SK-N-SH (cell line): ENCODE data around the gene SETBP1. TPM values are rescaled to one million over a fixed set of nuclear protein-coding genes. Genes with fewer than 3 reads are reported as not detected.

ENCODE experiments used
- CTCF ChIA-PET: fragments of 300-600, 350-600 bp; formaldehyde crosslinking; extraction: SDS; loops from one replicate; lab custom pipeline; 2021; lab: Yijun Ruan, JAX
- POLR2A ChIA-PET: fragments of 350-600 bp; sonication (Branson Sonifier 250); formaldehyde crosslinking; extraction: SDS; loops from one replicate; lab custom pipeline; 2020; ENCODE audit warnings: antibody characterized with exemption, inconsistent platforms; lab: Yijun Ruan, JAX
- DNase-seq: peaks from one replicate; pipeline ENCODE4 v3.0.0; 2012
- H2AFZ ChIP-seq: fragments of 200-600 bp; sonication (generic); 2 replicates; pipeline ENCODE4 v1.8.1; 2016; ENCODE audit warnings: antibody characterized with exemption, mild to moderate bottlenecking, low read depth
- H3F3A ChIP-seq: fragments of 200-600 bp; sonication (generic); replicated peaks from 2 replicates; pipeline ENCODE3; 2016; ENCODE audit warnings: antibody characterized with exemption, mild to moderate bottlenecking; ENCODE audit not compliant: insufficient read depth
- H3K27ac ChIP-seq, 2 experiments: fragments of 200-500 bp in 1 of 2; fragments of 200-600 bp in 1 of 2; sonication (Bioruptor generic) in 1 of 2; sonication (generic), shearing (Covaris generic) in 1 of 2; 2 replicates each; pipeline versions ENCODE4 v1.5.1 to v1.6.1; 2014 to 2016; ENCODE audit warnings: low read depth in 2 of 2, inconsistent platforms in 1 of 2, low read length in 1 of 2, mild to moderate bottlenecking in 1 of 2, mixed read lengths in 1 of 2
- H3K27me3 ChIP-seq: fragments of 200-600 bp; sonication (generic), shearing (Covaris generic); 2 replicates; pipeline ENCODE4 v1.6.1; 2016; ENCODE audit warnings: mixed run types; ENCODE audit not compliant: insufficient read depth
- H3K36me3 ChIP-seq, 2 experiments: fragments of 200-500 bp in 1 of 2; fragments of 200-600 bp in 1 of 2; sonication (Bioruptor generic) in 1 of 2; sonication (generic) in 1 of 2; replicated peaks in 1 of 2; 2 replicates each; pipeline versions ENCODE3 to v1.5.1; 2014 to 2016; ENCODE audit warnings: low read length in 1 of 2, mild to moderate bottlenecking in 1 of 2; ENCODE audit not compliant: insufficient read depth in 2 of 2, control insufficient read depth in 1 of 2
- H3K4me1 ChIP-seq, 2 experiments: fragments of 200-500 bp in 1 of 2; fragments of 200-600 bp in 1 of 2; sonication (Bioruptor generic) in 1 of 2; sonication (generic), shearing (Covaris generic) in 1 of 2; 2 replicates each; pipeline versions ENCODE4 v1.5.1 to v1.6.1; 2014 to 2016; ENCODE audit warnings: low read depth in 1 of 2, low read length in 1 of 2, mixed run types in 1 of 2; ENCODE audit not compliant: insufficient read depth in 2 of 2, control insufficient read depth in 1 of 2
- H3K4me2 ChIP-seq: fragments of 200-600 bp; sonication (generic), shearing (Covaris generic); 2 replicates; pipeline ENCODE4 v1.6.1; 2017; ENCODE audit warnings: mixed run types
- H3K4me3 ChIP-seq, 2 experiments: fragments of 200-500 bp in 1 of 2; fragments of 200-600 bp in 1 of 2; sonication (Bioruptor generic) in 1 of 2; sonication (generic), shearing (Covaris generic) in 1 of 2; 2 replicates each; pipeline versions ENCODE4 v1.5.1 to v1.8.1; 2014 to 2016; ENCODE audit warnings: low read depth in 2 of 2, inconsistent platforms in 1 of 2, low read length in 1 of 2, mild to moderate bottlenecking in 1 of 2, mixed read lengths in 1 of 2, moderate library complexity in 1 of 2
- H3K79me2 ChIP-seq: fragments of 200-600 bp; sonication (generic); 2 replicates; pipeline ENCODE4 v1.8.1; 2017; ENCODE audit warnings: mild to moderate bottlenecking; ENCODE audit not compliant: insufficient read depth
- H3K9ac ChIP-seq: fragments of 200-600 bp; sonication (generic); 2 replicates; pipeline ENCODE4 v1.6.1; 2017; ENCODE audit warnings: mixed run types
- H3K9me2 ChIP-seq: fragments of 200-600 bp; sonication (generic); 2 replicates; pipeline ENCODE4 v1.6.1; 2017; ENCODE audit warnings: mixed run types
- H3K9me3 ChIP-seq: fragments of 200-600 bp; sonication (generic); 2 replicates; pipeline ENCODE4 v1.6.1; 2017; ENCODE audit warnings: mixed run types, mild to moderate bottlenecking, moderate library complexity
- H4K20me1 ChIP-seq: fragments of 200-600 bp; sonication (generic); 2 replicates; pipeline ENCODE4 v1.6.1; 2017; ENCODE audit warnings: mild to moderate bottlenecking, mixed run types; ENCODE audit not compliant: insufficient read depth
- CHD2 ChIP-seq: fragments of 150-350 bp; IDR thresholded peaks from 2 replicates; pipeline ENCODE4 v1.6.1; 2018; ENCODE audit warnings: low read length; ENCODE audit not compliant: partially characterized antibody
- EZH2phosphoT487 ChIP-seq: fragments of 200-600 bp; sonication (generic); IDR thresholded peaks from 2 replicates; pipeline ENCODE4 v1.6.1; 2017; ENCODE audit warnings: low read depth, mixed run types, mild to moderate bottlenecking, antibody characterized with exemption, moderate library complexity, borderline replicate concordance
- FOSL2 ChIP-seq: IDR thresholded peaks from 2 replicates; pipeline ENCODE4 v1.4.0; 2012; ENCODE audit warnings: low read depth, mild to moderate bottlenecking, moderate library complexity, borderline replicate concordance
- FOXJ3 ChIP-seq: sonication (generic); formaldehyde crosslinking; IDR thresholded peaks from 2 replicates; pipeline ENCODE4 v1.5.1; 2020; ENCODE audit warnings: mild to moderate bottlenecking, missing genetic modification reagents
- FOXM1 ChIP-seq: IDR thresholded peaks from 2 replicates; pipeline ENCODE4 v1.4.0; 2012; ENCODE audit warnings: low read depth, mild to moderate bottlenecking
- GATA2 ChIP-seq: sonication (generic); formaldehyde crosslinking; IDR thresholded peaks from 2 replicates; pipeline ENCODE4 v1.5.0; 2020; ENCODE audit warnings: mild to moderate bottlenecking, missing genetic modification reagents
- JUND ChIP-seq: IDR thresholded peaks from 2 replicates; pipeline ENCODE4 v1.4.0; 2012
- MEF2A ChIP-seq: IDR thresholded peaks from 2 replicates; pipeline ENCODE4 v1.4.0; 2012; ENCODE audit warnings: low read depth, borderline replicate concordance
- MXI1 ChIP-seq: IDR thresholded peaks from 2 replicates; pipeline ENCODE4 v1.6.1; 2012; ENCODE audit warnings: mild to moderate bottlenecking, low read depth, low read length, improper control_type of control experiment
- NFIC ChIP-seq: IDR thresholded peaks from 2 replicates; pipeline ENCODE4 v1.4.0; 2012; ENCODE audit warnings: borderline replicate concordance
- POLR2AphosphoS5 ChIP-seq: IDR thresholded peaks from 2 replicates; pipeline ENCODE4 v1.6.1; 2012; ENCODE audit warnings: low read depth, low read length
- RAD21 ChIP-seq: IDR thresholded peaks from 2 replicates; pipeline ENCODE4 v1.6.1; 2012; ENCODE audit warnings: mild to moderate bottlenecking, low read length
- RXRA ChIP-seq: IDR thresholded peaks from 2 replicates; pipeline ENCODE4 v1.4.0; 2012; ENCODE audit warnings: low read depth, mild to moderate bottlenecking, borderline replicate concordance
- TAF1 ChIP-seq: IDR thresholded peaks from 2 replicates; pipeline ENCODE4 v1.6.1; 2012; ENCODE audit warnings: low read depth, mild to moderate bottlenecking, low read length, moderate library complexity, borderline replicate concordance
- TEAD4 ChIP-seq: IDR thresholded peaks from 2 replicates; pipeline ENCODE4 v1.4.0; 2012; ENCODE audit warnings: mild to moderate bottlenecking, borderline replicate concordance; ENCODE audit not compliant: insufficient read depth
- ZBTB33 ChIP-seq: IDR thresholded peaks from 2 replicates; pipeline ENCODE4 v1.4.0; 2012; ENCODE audit warnings: low read depth, borderline replicate concordance
- WGBS: methylation state at CpG from one replicate; pipeline ENCODE4 v1.1.6; 2017; ENCODE audit warnings: low lambda C conversion rate; 5-methylcytosine and 5-hydroxymethylcytosine counted together
- polyA plus RNA-seq, 3 experiments: library from polyadenylated mRNA; depleted of rRNA; stranded (reverse); fragments of >200 nt; gene quantifications; 2 replicates each; pipeline ENCODE4 v1.2.3, GENCODE V29; 2012
- TF ChIP-seq, protein P1 (sequence below): IDR thresholded peaks from 2 replicates; pipeline ENCODE4 v1.6.1; 2012; ENCODE audit warnings: mild to moderate bottlenecking, low read depth, low read length, moderate library complexity
- TF ChIP-seq, protein P2 (sequence below): IDR thresholded peaks from 2 replicates; pipeline ENCODE4 v1.4.0; 2012; ENCODE audit warnings: low read depth, borderline replicate concordance
- TF ChIP-seq, protein P3 (sequence below): fragments of 150-350 bp; IDR thresholded peaks from 2 replicates; pipeline ENCODE4 v1.6.1; 2017; ENCODE audit warnings: antibody characterized with exemption, low read length, low read depth, borderline replicate concordance

The SETBP1 gene
- polyA plus RNA-seq, 1 of the 3 experiments (the other 2 are of a cell fraction): 3.0 TPM

DNA sequence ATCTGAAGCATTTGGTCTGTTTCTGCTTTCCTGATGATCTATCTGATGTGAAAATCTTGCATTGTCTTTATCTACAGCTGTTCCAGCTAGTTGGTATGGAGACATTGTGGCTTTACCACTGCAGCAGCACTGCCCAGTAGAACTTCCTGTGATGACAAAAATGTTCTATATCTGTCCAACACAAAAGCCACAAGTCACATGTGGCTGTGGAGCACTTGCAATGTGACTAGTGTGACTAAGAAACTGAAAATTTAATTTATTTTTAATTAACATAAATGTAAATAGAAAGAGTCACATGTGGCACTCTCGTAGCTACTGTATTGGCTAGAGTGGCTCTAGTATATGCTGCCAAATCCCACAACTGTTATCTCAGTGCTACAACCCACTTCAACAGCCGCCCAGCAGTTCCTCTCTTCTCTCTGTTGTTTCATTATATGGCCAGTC lies 425.7 kb downstream of the SETBP1 start (continued):
- TF ChIP-seq GATA2 (CRISPR knock-in tag): no peak
- TF ChIP-seq RXRA: no peak
- TF ChIP-seq, protein P1, sequence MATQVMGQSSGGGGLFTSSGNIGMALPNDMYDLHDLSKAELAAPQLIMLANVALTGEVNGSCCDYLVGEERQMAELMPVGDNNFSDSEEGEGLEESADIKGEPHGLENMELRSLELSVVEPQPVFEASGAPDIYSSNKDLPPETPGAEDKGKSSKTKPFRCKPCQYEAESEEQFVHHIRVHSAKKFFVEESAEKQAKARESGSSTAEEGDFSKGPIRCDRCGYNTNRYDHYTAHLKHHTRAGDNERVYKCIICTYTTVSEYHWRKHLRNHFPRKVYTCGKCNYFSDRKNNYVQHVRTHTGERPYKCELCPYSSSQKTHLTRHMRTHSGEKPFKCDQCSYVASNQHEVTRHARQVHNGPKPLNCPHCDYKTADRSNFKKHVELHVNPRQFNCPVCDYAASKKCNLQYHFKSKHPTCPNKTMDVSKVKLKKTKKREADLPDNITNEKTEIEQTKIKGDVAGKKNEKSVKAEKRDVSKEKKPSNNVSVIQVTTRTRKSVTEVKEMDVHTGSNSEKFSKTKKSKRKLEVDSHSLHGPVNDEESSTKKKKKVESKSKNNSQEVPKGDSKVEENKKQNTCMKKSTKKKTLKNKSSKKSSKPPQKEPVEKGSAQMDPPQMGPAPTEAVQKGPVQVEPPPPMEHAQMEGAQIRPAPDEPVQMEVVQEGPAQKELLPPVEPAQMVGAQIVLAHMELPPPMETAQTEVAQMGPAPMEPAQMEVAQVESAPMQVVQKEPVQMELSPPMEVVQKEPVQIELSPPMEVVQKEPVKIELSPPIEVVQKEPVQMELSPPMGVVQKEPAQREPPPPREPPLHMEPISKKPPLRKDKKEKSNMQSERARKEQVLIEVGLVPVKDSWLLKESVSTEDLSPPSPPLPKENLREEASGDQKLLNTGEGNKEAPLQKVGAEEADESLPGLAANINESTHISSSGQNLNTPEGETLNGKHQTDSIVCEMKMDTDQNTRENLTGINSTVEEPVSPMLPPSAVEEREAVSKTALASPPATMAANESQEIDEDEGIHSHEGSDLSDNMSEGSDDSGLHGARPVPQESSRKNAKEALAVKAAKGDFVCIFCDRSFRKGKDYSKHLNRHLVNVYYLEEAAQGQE: no peak
- TF ChIP-seq, all 33 proteins: peak for 3

DNA sequence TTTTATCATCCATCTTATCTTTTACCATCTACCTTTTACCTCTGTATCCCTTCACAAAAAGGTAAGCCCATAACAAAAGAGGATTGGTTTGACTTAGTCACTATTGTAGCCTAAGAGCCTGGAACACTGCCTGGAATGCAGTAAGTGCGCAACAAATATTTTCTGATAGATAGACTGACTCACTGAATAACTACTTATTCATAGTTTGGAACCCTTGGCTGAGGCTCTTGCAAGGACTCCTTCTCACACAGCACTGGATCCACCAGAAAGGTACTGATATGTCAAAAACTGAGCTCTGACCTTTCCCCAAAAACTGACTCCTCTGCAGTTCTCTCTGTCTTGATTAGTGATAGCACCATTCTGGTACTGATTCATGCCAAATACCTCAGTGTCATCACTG lies 426.7 kb downstream of the SETBP1 start:
- Histone ChIP-seq H2AFZ (no peak overlapping the region), H3K4me3 (no peak overlapping the region), H3K9ac (no peak overlapping the region), H3K27me3 (no peaks in the 10 kb centered on the region), H3K27ac (no peak overlapping the region), H3K4me2 (no peak overlapping the region), H3K4me1 (peaks cover 0 to 4% of the 10 kb centered on the region in 2 experiments; a peak in 3 of 4 replicates), H3K9me2 (no peaks in the 10 kb centered on the region), H3K79me2 (no peaks in the 10 kb centered on the region), H3K9me3 (no peaks in the 10 kb centered on the region), H3F3A (no peaks in the 10 kb centered on the region), H3K36me3 (no peaks in the 10 kb centered on the region), H4K20me1 (no peaks in the 10 kb centered on the region)
- WGBS: 73% methylated on average over 1 of the region's 1 CpG
- TF ChIP-seq EZH2phosphoT487 (no peak), POLR2AphosphoS5 (no peak), FOSL2 (0 out of 2 replicates have a peak, but pooled peaks have one; percentile 15), RAD21 (no peak)
- DNase-seq: no peak
- CTCF ChIA-PET: no interaction called here
- POLR2A ChIA-PET: no interaction called here

- no peak for DNase-seq
- H3K9ac ChIP-seq: no peak overlapping the region
- H3K4me3 ChIP-seq: no peak overlapping the region
- ChIA-PET CTCF (no interaction called here), POLR2A (no interaction called here)
- no peaks in the 10 kb centered on the region for H3K36me3 ChIP-seq
- no peaks in the 10 kb centered on the region for H3K79me2 ChIP-seq
- no peaks in the 10 kb centered on the region for H4K20me1 ChIP-seq
- 87% methylated on average over 7 of the region's 7 CpGs for WGBS
- H3K4me1 ChIP-seq: peaks cover 0 to 4% of the 10 kb centered on the region in 2 experiments; a peak in 3 of 4 replicates
- H3K9me2 ChIP-seq: no peaks in the 10 kb centered on the region
- H2AFZ ChIP-seq: no peak overlapping the region
- H3K27ac ChIP-seq: no peak overlapping the region
- H3F3A ChIP-seq: no peaks in the 10 kb centered on the region
- H3K27me3 ChIP-seq: no peaks in the 10 kb centered on the region
- H3K4me2 ChIP-seq: no peak overlapping the region
- no peaks in the 10 kb centered on the region for H3K9me3 ChIP-seq
- no peak for TF ChIP-seq MEF2A
- no peak for TF ChIP-seq NFIC
- TF ChIP-seq MXI1: no peak
- TF ChIP-seq, protein P2, sequence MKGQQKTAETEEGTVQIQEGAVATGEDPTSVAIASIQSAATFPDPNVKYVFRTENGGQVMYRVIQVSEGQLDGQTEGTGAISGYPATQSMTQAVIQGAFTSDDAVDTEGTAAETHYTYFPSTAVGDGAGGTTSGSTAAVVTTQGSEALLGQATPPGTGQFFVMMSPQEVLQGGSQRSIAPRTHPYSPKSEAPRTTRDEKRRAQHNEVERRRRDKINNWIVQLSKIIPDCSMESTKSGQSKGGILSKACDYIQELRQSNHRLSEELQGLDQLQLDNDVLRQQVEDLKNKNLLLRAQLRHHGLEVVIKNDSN: no peak
- no peak for TF ChIP-seq CHD2
- no peak for TF ChIP-seq FOXJ3 (CRISPR knock-in tag)
- no peak for TF ChIP-seq ZBTB33
- no peak for TF ChIP-seq GATA2 (CRISPR knock-in tag)
- TF ChIP-seq TEAD4: no peak
- TF ChIP-seq RXRA: no peak
- TF ChIP-seq FOXM1: no peak
- TF ChIP-seq, protein P3, sequence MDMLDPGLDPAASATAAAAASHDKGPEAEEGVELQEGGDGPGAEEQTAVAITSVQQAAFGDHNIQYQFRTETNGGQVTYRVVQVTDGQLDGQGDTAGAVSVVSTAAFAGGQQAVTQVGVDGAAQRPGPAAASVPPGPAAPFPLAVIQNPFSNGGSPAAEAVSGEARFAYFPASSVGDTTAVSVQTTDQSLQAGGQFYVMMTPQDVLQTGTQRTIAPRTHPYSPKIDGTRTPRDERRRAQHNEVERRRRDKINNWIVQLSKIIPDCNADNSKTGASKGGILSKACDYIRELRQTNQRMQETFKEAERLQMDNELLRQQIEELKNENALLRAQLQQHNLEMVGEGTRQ: no peak
- TF ChIP-seq EZH2phosphoT487: no peak
- TF ChIP-seq TAF1: no peak
- no peak for TF ChIP-seq JUND
- no peak for TF ChIP-seq FOSL2
Observed at GRCh38 chr18:45108754-45109153, 428.1 kb downstream of the SETBP1 start.
